GM12873 (cell line): ENCODE results near the gene FHIP1A.

Experiments
- TF ChIP-seq, protein P1 (sequence below): IDR thresholded peaks from 2 replicates; pipeline ENCODE4 v1.5.1; 2012; ENCODE audit warnings: low read depth, mild to moderate bottlenecking, moderate library complexity, low read length, control low read depth; ENCODE audit not compliant: insufficient read depth; ENCODE audit errors: missing control alignments

FHIP1A gene

DNA sequence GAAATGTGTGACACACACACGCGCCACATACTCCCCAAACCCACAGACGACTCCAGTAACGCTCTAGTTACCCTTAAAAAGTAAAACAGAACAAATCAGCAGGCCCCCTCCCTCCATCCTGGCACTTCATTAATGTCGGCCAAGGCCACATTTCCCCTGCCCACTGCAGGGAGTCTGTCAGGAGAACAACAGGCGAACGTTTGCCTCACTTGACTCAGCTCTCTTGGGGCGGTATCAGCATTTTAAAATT, 671 bp upstream of the FHIP1A start:
- TF ChIP-seq, protein P1, sequence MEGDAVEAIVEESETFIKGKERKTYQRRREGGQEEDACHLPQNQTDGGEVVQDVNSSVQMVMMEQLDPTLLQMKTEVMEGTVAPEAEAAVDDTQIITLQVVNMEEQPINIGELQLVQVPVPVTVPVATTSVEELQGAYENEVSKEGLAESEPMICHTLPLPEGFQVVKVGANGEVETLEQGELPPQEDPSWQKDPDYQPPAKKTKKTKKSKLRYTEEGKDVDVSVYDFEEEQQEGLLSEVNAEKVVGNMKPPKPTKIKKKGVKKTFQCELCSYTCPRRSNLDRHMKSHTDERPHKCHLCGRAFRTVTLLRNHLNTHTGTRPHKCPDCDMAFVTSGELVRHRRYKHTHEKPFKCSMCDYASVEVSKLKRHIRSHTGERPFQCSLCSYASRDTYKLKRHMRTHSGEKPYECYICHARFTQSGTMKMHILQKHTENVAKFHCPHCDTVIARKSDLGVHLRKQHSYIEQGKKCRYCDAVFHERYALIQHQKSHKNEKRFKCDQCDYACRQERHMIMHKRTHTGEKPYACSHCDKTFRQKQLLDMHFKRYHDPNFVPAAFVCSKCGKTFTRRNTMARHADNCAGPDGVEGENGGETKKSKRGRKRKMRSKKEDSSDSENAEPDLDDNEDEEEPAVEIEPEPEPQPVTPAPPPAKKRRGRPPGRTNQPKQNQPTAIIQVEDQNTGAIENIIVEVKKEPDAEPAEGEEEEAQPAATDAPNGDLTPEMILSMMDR, result no peak

DNA sequence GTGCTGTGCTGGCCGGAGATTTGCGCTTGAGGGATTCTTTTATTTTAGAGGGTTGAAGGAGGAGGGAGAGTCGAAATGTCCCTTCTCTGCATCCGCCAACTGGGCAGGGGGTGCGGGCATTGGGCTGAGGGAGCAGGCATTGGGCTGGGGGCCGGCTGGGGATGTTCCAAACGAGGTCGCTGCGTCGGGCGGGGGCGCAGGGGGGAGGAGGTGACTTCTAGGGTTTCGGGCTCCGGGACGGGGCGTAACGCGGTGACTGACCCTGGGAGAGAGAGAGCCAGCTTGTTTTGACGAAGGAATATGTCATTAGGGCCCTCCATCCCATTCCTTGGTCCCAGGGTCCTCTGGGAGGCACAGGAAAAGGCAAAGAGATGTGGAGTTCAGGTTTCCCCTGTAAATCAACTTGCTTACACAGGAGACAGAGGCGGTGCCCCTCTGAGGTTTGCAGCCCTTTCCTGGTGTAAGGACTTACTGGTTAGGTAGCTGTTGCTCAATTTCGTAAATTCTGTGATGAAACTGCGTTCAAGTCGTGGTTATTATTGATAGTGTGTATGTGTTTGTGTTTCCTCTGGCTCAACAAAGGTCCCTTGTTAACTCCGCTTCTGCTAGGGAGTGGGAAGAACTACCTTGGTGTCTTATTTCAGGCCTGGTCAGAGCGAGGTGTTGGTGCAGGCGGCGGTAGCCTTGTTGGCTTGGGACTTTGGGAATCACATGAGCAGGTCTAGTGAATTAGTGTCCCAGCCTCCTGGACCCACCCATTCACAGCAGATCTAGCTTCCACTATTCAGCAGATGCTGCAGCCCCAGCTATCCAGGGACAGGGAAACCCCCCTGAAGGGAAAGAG, 716 bp downstream of the FHIP1A start:
- TF ChIP-seq, protein P1, result no peak

GRCh38 chr4:151415978-151416377, 7.0 kb downstream of the FHIP1A start:
- TF ChIP-seq, protein P1, result no peak

DNA sequence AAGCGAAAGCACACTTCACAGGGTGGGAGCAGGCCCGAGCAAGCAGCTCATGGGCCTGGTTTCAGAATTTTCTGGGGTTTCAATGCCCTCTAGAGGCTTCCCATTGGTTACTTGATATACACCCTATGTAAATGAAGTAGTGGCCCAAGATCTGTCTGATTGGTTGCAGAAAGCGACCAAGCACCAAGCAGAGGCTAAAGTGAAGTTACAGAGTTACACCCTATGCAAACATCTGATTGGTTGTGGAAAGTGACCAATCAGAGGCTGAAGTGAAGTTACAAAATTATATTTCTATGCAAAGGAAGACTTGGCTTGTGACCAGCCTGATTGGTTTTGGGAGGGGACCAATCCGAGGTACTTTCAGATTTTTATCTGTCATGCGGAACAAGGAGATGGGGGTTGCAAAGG, 8.2 kb downstream of the FHIP1A start:
- TF ChIP-seq, protein P1, result no peak

- TF ChIP-seq, protein P1, result no peak
Measured at GRCh38 chr4:151417766-151418376, 8.9 kb downstream of the FHIP1A start.

DNA sequence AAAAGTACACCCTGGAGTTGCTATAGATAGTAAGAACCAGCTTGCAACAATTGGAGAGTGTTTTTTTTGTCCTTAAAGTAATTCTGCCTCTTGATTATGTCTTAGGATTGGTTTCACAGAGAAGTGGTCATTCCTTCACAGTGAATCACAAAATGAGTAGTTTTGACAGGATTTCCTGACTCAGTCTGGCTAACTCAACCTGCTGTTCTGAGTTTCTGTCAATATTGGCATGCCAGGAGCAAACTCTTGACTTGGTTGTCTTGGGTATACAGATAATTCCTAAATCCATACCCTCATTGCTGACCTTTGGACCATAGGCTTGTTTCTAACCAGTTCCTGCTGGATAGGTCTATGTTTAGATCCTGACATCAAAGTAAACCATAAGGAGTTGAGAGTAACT, 9.4 kb downstream of the FHIP1A start:
- TF ChIP-seq, protein P1, result no peak

- TF ChIP-seq, protein P1, result no peak
Measured at GRCh38 chr4:151418856-151419255, 9.9 kb downstream of the FHIP1A start.
